ENCODE results near the gene MBP. TPM values are rescaled to one million over a fixed set of nuclear protein-coding genes. Genes with fewer than 3 reads are reported as not detected.

Gene MBP
- total and polyA plus RNA-seq, 2 donors (not counting 3 experiments of a cell fraction or from before 2014, with no cell fraction given), result 1.7 to 2.3 TPM

GRCh38 chr18:77033575-77033974 lies 99.0 kb downstream of the MBP start:
- Histone ChIP-seq H2AFZ (ENCODE audit: low read depth, low read length) (no peak overlapping the region), H3K27me3 (ENCODE audit: control insufficient read depth in 2 of 2, insufficient read depth in 2 of 2, low read length in 2 of 2) (no peaks in the 10 kb centered on the region), H3K36me3 (ENCODE audit: control insufficient read depth in 2 of 2, extremely low read depth in 1 of 2, insufficient read depth in 2 of 2, low read length in 2 of 2) (no peaks in the 10 kb centered on the region), H3K4me3 (replicated peaks in 1 of 3; ENCODE audit: insufficient read depth in 1 of 3, low read depth in 1 of 3, low read length in 3 of 3) (no peak overlapping the region), H3K79me2 (ENCODE audit: control insufficient read depth, insufficient read depth, low read length) (no peaks in the 10 kb centered on the region), H3K9ac (replicated peaks; ENCODE audit: extremely low read depth, insufficient read depth, low read length) (no peak overlapping the region), H3K4me1 (ENCODE audit: control insufficient read depth, extremely low read depth, insufficient read depth, low read length) (no peaks in the 10 kb centered on the region), H3K4me2 (ENCODE audit: insufficient read depth, low read length) (no peak overlapping the region), H3K9me1 (replicated peaks; ENCODE audit: control insufficient read depth, extremely low read depth, insufficient read depth, low read length) (no peaks in the 10 kb centered on the region), H3K9me3 (replicated peaks; ENCODE audit: control insufficient read depth, insufficient read depth, low read length) (no peaks in the 10 kb centered on the region), H3K27ac (ENCODE audit: insufficient read depth, low read depth, low read length) (no peak overlapping the region), H4K20me1 (replicated peaks; ENCODE audit: control insufficient read depth, extremely low read depth, insufficient read depth, low read length) (no peaks in the 10 kb centered on the region)
- intact Hi-C loops (cut with micrococcal nuclease) (no loop called here), dilution Hi-C loops (cut with MboI; ENCODE audit: extremely low pct_ligation_motif_present, low sequenced_read_pairs) (no loop called here)
- DNase-seq (ENCODE audit: low read depth, low spot score) (no peak), FAIRE-seq (no peak)
- CTCF ChIA-PET, result interaction anchor here (1.5 kb wide), 1 partner anchor 9 kb away, joined by 3 read pairs; no protein-coding TSS in a partner anchor
- POLR2A ChIA-PET, result no interaction called here
- BruUV-seq (replicated peaks), result no TSS peak
- no peak for TF ChIP-seq JUN (IDR thresholded peaks at IDR 0.05; ENCODE audit: borderline replicate concordance, insufficient read depth, insufficient read length, low read depth)
- TF ChIP-seq CTCF (IDR thresholded peaks at IDR 0.05; ENCODE audit: extremely low read depth in 1 of 2, insufficient read depth in 1 of 2, low read depth in 1 of 2, low read length in 2 of 2), result no peak
- TF ChIP-seq POLR2A (IDR thresholded peaks at IDR 0.05; ENCODE audit: low read depth, low read length), result no peak
- no peak for TF ChIP-seq POLR2AphosphoS5 (IDR thresholded peaks at IDR 0.05; ENCODE audit: insufficient read depth, low read depth, low read length)
- no peak for TF ChIP-seq GATA2 (IDR thresholded peaks at IDR 0.05; ENCODE audit: insufficient read depth, insufficient read length, low read depth, low read length)
- no peak for TF ChIP-seq FOS (IDR thresholded peaks at IDR 0.05; ENCODE audit: borderline replicate concordance, insufficient read depth, low read length)
- TF ChIP-seq MAX (IDR thresholded peaks at IDR 0.05; ENCODE audit: insufficient read depth, insufficient read length), result no peak
- TF ChIP-seq MYC (IDR thresholded peaks at IDR 0.05; ENCODE audit: low read depth, low read length), result no peak

All from endothelial cell of umbilical vein (primary cell).